Upper lobe of left lung (tissue), 4 donors: Measurements from ENCODE around the gene ARHGAP15.

Experiments
- CTCF ChIP-seq, 6 experiments: fragments of 450-650 bp in 4 of 6; fragments of 200-600 bp in 2 of 6; sonication (generic) in 2 of 6; IDR thresholded peaks; one replicate each; pipeline ENCODE4 v1.5.1; 2016 to 2019; ENCODE audit warnings: antibody characterized with exemption in 6 of 6
- EP300 ChIP-seq, 4 donors: sonication (generic); formaldehyde crosslinking; IDR thresholded peaks; one replicate each; pipeline ENCODE4 v1.5.1; 2017; ENCODE audit warnings: antibody characterized with exemption in 4 of 4, control low read depth in 2 of 4
- POLR2A ChIP-seq, 4 donors: fragments of 450-650 bp; IDR thresholded peaks; one replicate each; pipeline ENCODE4 v1.5.1; 2016 to 2017; ENCODE audit warnings: antibody characterized with exemption in 4 of 4, mild to moderate bottlenecking in 2 of 4

GRCh38 chr2:143169105-143169504 is 39.9 kb downstream of the ARHGAP15 start:
- TF ChIP-seq POLR2A (IDR thresholded peaks at IDR 0.05) (no peak), CTCF (IDR thresholded peaks at IDR 0.05) (no peak), EP300 (IDR thresholded peaks at IDR 0.05) (no peak)
